H1 (cell line): ENCODE results near the gene IL1RL1. TPM values are rescaled to one million over a fixed set of nuclear protein-coding genes. Genes with fewer than 3 reads are reported as not detected.

Experiments
- CTCF ChIA-PET: fragments of 300-600 bp; sonication (Branson Sonifier 250); formaldehyde crosslinking; loops from one replicate; lab custom pipeline; 2021; ENCODE audit not compliant: partially characterized antibody; lab: Charles Lee
- POLR2A ChIA-PET: fragments of 300-600 bp; sonication (Branson Sonifier 250); formaldehyde crosslinking; loops from one replicate; lab custom pipeline; 2021; ENCODE audit warnings: inconsistent platforms; ENCODE audit not compliant: partially characterized antibody; lab: Charles Lee
- DNase-seq, 2 experiments: peaks; one replicate each; pipeline versions ENCODE4 v3.0.0 to v3.0.0-alpha.2; 2010 to 2022; ENCODE audit warnings: low spot score in 2 of 2, low read depth in 1 of 2, mixed read lengths in 1 of 2
- FAIRE-seq: peaks from 2 replicates; lab custom pipeline; 2011; peaks lifted over from hg19 to GRCh38; lab: Jason Lieb, UNC
- H2AFZ ChIP-seq: 2 replicates; pipeline ENCODE4 v1.8.1; 2012; ENCODE audit warnings: low read length, inconsistent platforms
- H2AK5ac ChIP-seq: 2 replicates; pipeline ENCODE4 v1.6.1; 2013; ENCODE audit warnings: low read depth, low read length
- H2BK120ac ChIP-seq: replicated peaks from 2 replicates; pipeline ENCODE3; 2013; ENCODE audit warnings: low read depth, low read length, inconsistent platforms
- H2BK12ac ChIP-seq: 2 replicates; pipeline ENCODE4 v1.6.1; 2013; ENCODE audit warnings: low read depth, low read length
- H2BK15ac ChIP-seq: 2 replicates; pipeline ENCODE4 v1.6.1; 2013; ENCODE audit warnings: low read length
- H2BK20ac ChIP-seq: 2 replicates; pipeline ENCODE4 v1.6.1; 2013; ENCODE audit warnings: low read length
- H2BK5ac ChIP-seq: 2 replicates; pipeline ENCODE4 v1.6.1; 2013; ENCODE audit warnings: low read depth, low read length
- H3K14ac ChIP-seq: 2 replicates; pipeline ENCODE4 v1.6.1; 2013; ENCODE audit warnings: inconsistent platforms; ENCODE audit not compliant: insufficient read length
- H3K18ac ChIP-seq: 2 replicates; pipeline ENCODE4 v1.6.1; 2013; ENCODE audit warnings: low read length; ENCODE audit errors: extremely low read depth
- H3K23ac ChIP-seq: 2 replicates; pipeline ENCODE4 v1.6.1; 2013; ENCODE audit warnings: inconsistent platforms; ENCODE audit not compliant: insufficient read length
- H3K23me2 ChIP-seq: 2 replicates; pipeline ENCODE4 v1.6.1; 2013; ENCODE audit warnings: low read depth, low read length
- H3K27ac ChIP-seq: 2 replicates; pipeline ENCODE4 v1.6.1; 2011; ENCODE audit warnings: low read depth, low read length, inconsistent platforms
- H3K27me3 ChIP-seq, 4 experiments: replicated peaks in 1 of 4; 1 replicate in 1 of 4; 2 replicates in 3 of 4; pipeline versions ENCODE4 v1.6.1 to v1.8.1; 2011 to 2013; ENCODE audit warnings: low read length in 3 of 4, mild to moderate bottlenecking in 3 of 4, inconsistent platforms in 2 of 4, mixed read lengths in 2 of 4, moderate library complexity in 1 of 4; ENCODE audit not compliant: control insufficient read depth in 3 of 4, insufficient read depth in 3 of 4; ENCODE audit errors: extremely low read depth in 1 of 4
- H3K36me3 ChIP-seq, 4 experiments: 2 replicates each; pipeline versions ENCODE4 v1.6.1 to v1.8.1; 2011 to 2013; ENCODE audit warnings: mild to moderate bottlenecking in 4 of 4, low read length in 3 of 4, moderate library complexity in 2 of 4, control low read depth in 1 of 4, inconsistent platforms in 1 of 4; ENCODE audit not compliant: insufficient read depth in 4 of 4, control insufficient read depth in 2 of 4
- H3K4ac ChIP-seq: replicated peaks from 2 replicates; pipeline ENCODE3; 2013; ENCODE audit warnings: low read length, low read depth, mixed read lengths, inconsistent platforms; ENCODE audit not compliant: insufficient read length
- H3K4me1 ChIP-seq, 4 experiments: replicated peaks in 1 of 4; 1 replicate in 1 of 4; 2 replicates in 3 of 4; pipeline versions ENCODE4 v1.6.1 to v1.8.1; 2011 to 2013; ENCODE audit warnings: low read length in 3 of 4, inconsistent platforms in 2 of 4, mixed read lengths in 1 of 4; ENCODE audit not compliant: insufficient read depth in 4 of 4, control insufficient read depth in 3 of 4
- H3K4me2 ChIP-seq, 2 experiments: 2 replicates each; pipeline versions ENCODE4 v1.6.1 to v1.8.1; 2011 to 2013; ENCODE audit warnings: low read depth in 2 of 2, low read length in 2 of 2, control low read depth in 1 of 2, inconsistent platforms in 1 of 2, mild to moderate bottlenecking in 1 of 2; ENCODE audit not compliant: insufficient read depth in 1 of 2
- H3K4me3 ChIP-seq, 4 experiments: fragments of 200-600, 300-600 bp in 1 of 4; sonication (generic), shearing (Covaris generic), sonication (Bioruptor Twin) in 1 of 4; 2 replicates each; pipeline versions ENCODE4 v1.5.1 to v1.8.1; 2011 to 2016; ENCODE audit warnings: low read length in 4 of 4, low read depth in 3 of 4, control low read depth in 2 of 4, inconsistent platforms in 2 of 4, mild to moderate bottlenecking in 2 of 4, mixed read lengths in 1 of 4, moderate library complexity in 1 of 4; ENCODE audit not compliant: insufficient read depth in 2 of 4; ENCODE audit errors: extremely low read depth in 1 of 4
- H3K56ac ChIP-seq: replicated peaks from 2 replicates; pipeline ENCODE3; 2013; ENCODE audit warnings: low read depth, mild to moderate bottlenecking, mixed read lengths, low read length, inconsistent platforms; ENCODE audit not compliant: insufficient read length
- H3K79me1 ChIP-seq: 2 replicates; pipeline ENCODE4 v1.6.1; 2013; ENCODE audit warnings: low read depth, low read length, control low read depth
- H3K79me2 ChIP-seq, 2 experiments: 2 replicates each; pipeline versions ENCODE4 v1.6.1 to v1.8.1; 2012 to 2013; ENCODE audit warnings: low read length in 2 of 2, mild to moderate bottlenecking in 2 of 2, inconsistent platforms in 1 of 2; ENCODE audit not compliant: insufficient read depth in 2 of 2, control insufficient read depth in 1 of 2
- H3K9ac ChIP-seq, 4 experiments: replicated peaks in 1 of 4; 1 replicate in 1 of 4; 2 replicates in 3 of 4; pipeline versions ENCODE4 v1.6.1 to v1.8.1; 2011 to 2013; ENCODE audit warnings: low read depth in 3 of 4, low read length in 3 of 4, control low read depth in 2 of 4, mild to moderate bottlenecking in 2 of 4, moderate library complexity in 2 of 4, inconsistent platforms in 1 of 4; ENCODE audit errors: extremely low read depth in 1 of 4
- H3K9me3 ChIP-seq, 2 experiments: 2 replicates each; pipeline versions ENCODE4 v1.6.1 to v1.8.1; 2012 to 2013; ENCODE audit warnings: mild to moderate bottlenecking in 2 of 2, moderate library complexity in 2 of 2, control low read depth in 1 of 2, inconsistent platforms in 1 of 2, low read depth in 1 of 2, low read length in 1 of 2, mixed read lengths in 1 of 2; ENCODE audit not compliant: insufficient read depth in 2 of 2
- H4K20me1 ChIP-seq, 2 experiments: replicated peaks in 1 of 2; 2 replicates each; pipeline versions ENCODE3 to v1.8.1; 2011 to 2013; ENCODE audit warnings: inconsistent platforms in 2 of 2, low read length in 2 of 2, mild to moderate bottlenecking in 1 of 2; ENCODE audit not compliant: insufficient read depth in 2 of 2, control insufficient read depth in 1 of 2
- H4K5ac ChIP-seq: 2 replicates; pipeline ENCODE4 v1.6.1; 2013; ENCODE audit warnings: low read length, low read depth, mixed read lengths, inconsistent platforms; ENCODE audit not compliant: insufficient read length
- H4K8ac ChIP-seq: 2 replicates; pipeline ENCODE4 v1.8.0; 2013; ENCODE audit warnings: mild to moderate bottlenecking, moderate library complexity, low read length, inconsistent platforms; ENCODE audit not compliant: insufficient read depth; ENCODE audit errors: extremely low read depth
- H4K91ac ChIP-seq: replicated peaks from 2 replicates; pipeline ENCODE3; 2013; ENCODE audit warnings: low read length, mixed read lengths, inconsistent platforms; ENCODE audit not compliant: insufficient read length
- ATF2 ChIP-seq: IDR thresholded peaks from 2 replicates; pipeline ENCODE4 v1.6.1; 2012; ENCODE audit warnings: low read length, inconsistent platforms
- CBX8 ChIP-seq: fragments of 300-800, 300-1000 bp; sonication (generic); IDR thresholded peaks from 2 replicates; pipeline ENCODE4 v1.7.1; 2016; ENCODE audit warnings: low read depth, low read length, borderline replicate concordance
- EGR1 ChIP-seq: IDR thresholded peaks from 2 replicates; pipeline ENCODE4 v1.6.1; 2011; ENCODE audit warnings: low read depth, low read length, borderline replicate concordance
- HDAC2 ChIP-seq, 2 experiments: fragments of 300-600 bp in 1 of 2; sonication (generic) in 1 of 2; IDR thresholded peaks; 2 replicates each; pipeline ENCODE4 v1.6.1; 2011 to 2012; ENCODE audit warnings: low read depth in 2 of 2, low read length in 2 of 2, mild to moderate bottlenecking in 2 of 2, moderate library complexity in 2 of 2, borderline replicate concordance in 1 of 2, inconsistent platforms in 1 of 2
- JUN ChIP-seq: IDR thresholded peaks from 2 replicates; pipeline ENCODE4 v1.6.1; 2011; ENCODE audit warnings: low read depth, mild to moderate bottlenecking, improper control_type of control experiment, low read length
- JUND ChIP-seq: IDR thresholded peaks from 2 replicates; pipeline ENCODE4 v1.6.1; 2011; ENCODE audit warnings: mild to moderate bottlenecking, improper control_type of control experiment, low read length
- KDM1A ChIP-seq: fragments of 200-600, 300-600 bp; sonication (generic); IDR thresholded peaks from 2 replicates; pipeline ENCODE4 v1.7.1; 2016; ENCODE audit warnings: mild to moderate bottlenecking, low read length, borderline replicate concordance
- POLR2A ChIP-seq, 2 experiments: IDR thresholded peaks; 1 replicate in 1 of 2; 2 replicates in 1 of 2; pipeline ENCODE4 v1.6.1; 2011; ENCODE audit warnings: low read depth in 2 of 2, low read length in 2 of 2, mild to moderate bottlenecking in 2 of 2; ENCODE audit errors: control extremely low read depth in 1 of 2
- RFX5 ChIP-seq: IDR thresholded peaks from 2 replicates; pipeline ENCODE4 v1.6.1; 2011; ENCODE audit warnings: low read depth, low read length, improper control_type of control experiment, borderline replicate concordance
- RXRA ChIP-seq: IDR thresholded peaks from 2 replicates; pipeline ENCODE4 v1.6.1; 2011; ENCODE audit warnings: low read depth, mild to moderate bottlenecking, low read length, moderate library complexity; ENCODE audit not compliant: insufficient read depth
- SP2 ChIP-seq: IDR thresholded peaks from 2 replicates; pipeline ENCODE4 v1.6.1; 2012; ENCODE audit warnings: mild to moderate bottlenecking, low read length, inconsistent platforms
- TAF7 ChIP-seq: optimal IDR thresholded peaks from 2 replicates; pipeline ENCODE3; 2011; ENCODE audit warnings: low read depth, mild to moderate bottlenecking, inconsistent platforms, low read length, moderate library complexity, borderline replicate concordance
- WGBS, 2 experiments: shearing (Covaris generic) in 1 of 2; methylation state at CpG; one replicate each; pipeline versions ENCODE4 v1.1.6 to v1.1.7; 2013 to 2015; ENCODE audit warnings: low lambda C conversion rate in 2 of 2, mixed read lengths in 2 of 2, inconsistent platforms in 1 of 2, low coverage in 1 of 2, missing lambda C conversion rate in 1 of 2; ENCODE audit not compliant: insufficient replicate concordance in 2 of 2, insufficient coverage in 1 of 2, insufficient read length in 1 of 2; ENCODE audit errors: extremely low coverage in 1 of 2, missing lambda C conversion rate in 1 of 2; 5-methylcytosine and 5-hydroxymethylcytosine counted together
- polyA plus RNA-seq, 7 experiments: library from polyadenylated mRNA; depleted of rRNA in 3 of 7; stranded (reverse) in 5 of 7; unstranded in 2 of 7; fragments of >200 nt in 5 of 7; fragments of 200-250 nt in 2 of 7; gene quantifications; 1 replicate in 5 of 7; 2 replicates in 1 of 7; 4 replicates in 1 of 7; pipeline versions ENCODE4 v1.2.1 to v1.2.3, GENCODE V29; 2011 to 2013; ENCODE audit warnings: missing spikeins in 2 of 7, mixed read lengths in 2 of 7
- total RNA-seq: library from RNA; stranded (reverse); fragmentation: NEBNext Ultra II Directional; extraction: Animal tissue kit (Norgen Biotek cat#: 25700); gene quantifications from 2 replicates; pipeline ENCODE4 v1.2.1, GENCODE V29; 2021

IL1RL1 gene
- total and polyA plus RNA-seq, 2 of the 8 experiments (the other 6 are each of a cell fraction or from before 2014, with no cell fraction given) = not detected

GRCh38 chr2:102350137-102350793, 38.9 kb downstream of the IL1RL1 start:
- no peak for DNase-seq
- CTCF ChIA-PET = interaction anchor here (0.6 to 1.9 kb wide), 6 partner anchors 9 to 330 kb away, joined by 3 to 4 read pairs (median 4); no protein-coding TSS in a partner anchor
- no peak overlapping the region for H2AFZ ChIP-seq
- H3K27ac ChIP-seq = no peak overlapping the region
- H2BK120ac ChIP-seq = no peak overlapping the region
- no peak overlapping the region for H2BK15ac ChIP-seq
- H3K14ac ChIP-seq = no peak overlapping the region
- 75% methylated on average over 1 of the region's 1 CpG; no CpG with 5 or more reads in 1 of the 2 experiments for WGBS, 2 experiments
- no peaks in the 10 kb centered on the region for H4K20me1 ChIP-seq
- POLR2A ChIA-PET = interaction anchor here (0.9 kb wide), 1 partner anchor 14 kb away, joined by 3 read pairs; no protein-coding TSS in a partner anchor
- no peak overlapping the region for H2BK5ac ChIP-seq
- no peaks in the 10 kb centered on the region for H3K79me1 ChIP-seq
- H3K36me3 ChIP-seq = no peaks in the 10 kb centered on the region
- FAIRE-seq = peak; percentile 24
- no peak overlapping the region for H3K56ac ChIP-seq
- no peaks in the 10 kb centered on the region for H3K27me3 ChIP-seq
- H3K23me2 ChIP-seq = no peaks in the 10 kb centered on the region; the same call in 1 of the 2 replicates
- H2AK5ac ChIP-seq = no peak overlapping the region
- no peaks in the 10 kb centered on the region for H3K4me1 ChIP-seq
- H4K5ac ChIP-seq = no peak overlapping the region
- no peak overlapping the region for H3K18ac ChIP-seq
- H4K8ac ChIP-seq = no peak overlapping the region
- H2BK12ac ChIP-seq = no peak overlapping the region
- no peak overlapping the region for H3K9ac ChIP-seq
- H3K79me2 ChIP-seq = no peaks in the 10 kb centered on the region
- no peak overlapping the region for H3K23ac ChIP-seq
- H3K9me3 ChIP-seq = no peaks in the 10 kb centered on the region
- no peak overlapping the region for H3K4me2 ChIP-seq
- H4K91ac ChIP-seq = no peak overlapping the region
- no peak overlapping the region for H2BK20ac ChIP-seq
- H3K4ac ChIP-seq = no peak overlapping the region
- H3K4me3 ChIP-seq = no peak overlapping the region
- TF ChIP-seq HDAC2 (IDR thresholded peaks at IDR 0.05; ENCODE audit: borderline replicate concordance in 1 of 2, low read depth in 2 of 2, low read length in 2 of 2) = no peak
- TF ChIP-seq POLR2A (IDR thresholded peaks at IDR 0.05; ENCODE audit: control extremely low read depth in 1 of 2, low read depth in 2 of 2, low read length in 2 of 2) = no peak
- no peak for TF ChIP-seq KDM1A
- TF ChIP-seq ATF2 = no peak
- no peak for TF ChIP-seq RFX5
- no peak for TF ChIP-seq TAF7
- no peak for TF ChIP-seq RXRA
- TF ChIP-seq SP2 = no peak
- TF ChIP-seq EGR1 = no peak
- no peak for TF ChIP-seq JUN
- TF ChIP-seq CBX8 = no peak
- TF ChIP-seq JUND = no peak
